K562 (cell line): ENCODE results near the gene BOLA3. TPM values are rescaled to one million over a fixed set of nuclear protein-coding genes. Genes with fewer than 3 reads are reported as not detected.
"Not testable (repeated sequence)": the region's sequence is repeated elsewhere in the genome, so short reads cannot be mapped to it uniquely, and the experiment has no call there.

Source experiments
- ATAC-seq: fragments of 200-7000 bp; cut with Tn5 transposase; 3 replicates; pipeline ENCODE4 v1.9.1; 2020; ENCODE audit warnings: moderate library complexity
- BruUV-seq: library from RNA; stranded (reverse); fragments of 400-500 nt; replicated peaks from 2 replicates; lab custom pipeline; 2021; lab: Mats Ljungman, UMichigan
- CTCF ChIA-PET: fragments of 300-600 bp; formaldehyde crosslinking; extraction: SDS; loops from one replicate; lab custom pipeline; 2021; ENCODE audit warnings: low intra/inter-chr PET ratio; lab: Yijun Ruan, JAX
- POLR2A ChIA-PET: fragments of 300-600, 350-650 bp; sonication (Branson Sonifier 250); formaldehyde crosslinking; extraction: SDS; loops from one replicate; lab custom pipeline; 2021; ENCODE audit warnings: antibody characterized with exemption, inconsistent platforms; lab: Yijun Ruan, JAX
- DNase-seq, 4 experiments: peaks; one replicate each; pipeline versions ENCODE4 v3.0.0 to v3.0.0-alpha.2; 2011 to 2018; ENCODE audit warnings: low spot score in 3 of 4, mixed read lengths in 3 of 4; ENCODE audit errors: extremely low read depth in 1 of 4
- FAIRE-seq: peaks from 2 replicates; lab custom pipeline; 2011; peaks lifted over from hg19 to GRCh38; lab: Jason Lieb, UNC
- H2AFZ ChIP-seq: 2 replicates; pipeline ENCODE4 v1.6.0; 2011; ENCODE audit warnings: low read depth, low read length, control low read depth, inconsistent platforms
- H3K27ac ChIP-seq: fragments of 200-600 bp; 3 replicates; pipeline ENCODE4 v1.8.0; 2011; ENCODE audit warnings: low read depth, mild to moderate bottlenecking, control low read depth, inconsistent platforms, low read length, moderate library complexity, mixed read lengths; ENCODE audit errors: extremely low read depth
- H3K27me3 ChIP-seq, 2 experiments: fragments of 300-600 bp in 1 of 2; 2 replicates in 1 of 2; 3 replicates in 1 of 2; pipeline versions ENCODE4 v1.6.0 to v1.8.0; 2011; ENCODE audit warnings: inconsistent platforms in 2 of 2, low read length in 2 of 2, mild to moderate bottlenecking in 1 of 2, mixed read lengths in 1 of 2, moderate library complexity in 1 of 2; ENCODE audit not compliant: control insufficient read depth in 2 of 2, insufficient read depth in 2 of 2
- H3K36me3 ChIP-seq: fragments of 300-600 bp; 3 replicates; pipeline ENCODE4 v1.8.0; 2011; ENCODE audit warnings: mild to moderate bottlenecking, low read length, inconsistent platforms; ENCODE audit not compliant: control insufficient read depth, insufficient read depth
- H3K4me1 ChIP-seq, 2 experiments: fragments of 200-600 bp in 1 of 2; replicated peaks in 1 of 2; 2 replicates in 1 of 2; 3 replicates in 1 of 2; pipeline versions ENCODE4 v1.5.1 to v1.8.0; 2011; ENCODE audit warnings: inconsistent platforms in 2 of 2, low read length in 2 of 2, mild to moderate bottlenecking in 1 of 2, mixed read lengths in 1 of 2, moderate library complexity in 1 of 2; ENCODE audit not compliant: control insufficient read depth in 2 of 2, insufficient read depth in 2 of 2
- H3K4me2 ChIP-seq: 2 replicates; pipeline ENCODE4 v1.6.1; 2011; ENCODE audit warnings: low read length, control low read depth, inconsistent platforms, mixed read lengths; ENCODE audit not compliant: insufficient read depth
- H3K4me3 ChIP-seq: fragments of 200-600 bp; sonication (generic), shearing (Covaris generic); 2 replicates; pipeline ENCODE4 v1.5.1; 2016; ENCODE audit warnings: control low read depth, inconsistent platforms
- H3K79me2 ChIP-seq: fragments of 200-600 bp; 3 replicates; pipeline ENCODE4 v1.8.0; 2011; ENCODE audit warnings: low read length, inconsistent platforms; ENCODE audit not compliant: control insufficient read depth, insufficient read depth
- H3K9ac ChIP-seq, 2 experiments: 2 replicates each; pipeline versions ENCODE4 v1.6.0 to v1.6.1; 2011; ENCODE audit warnings: low read depth in 2 of 2, low read length in 2 of 2, control low read depth in 1 of 2, inconsistent platforms in 1 of 2, mild to moderate bottlenecking in 1 of 2, mixed read lengths in 1 of 2; ENCODE audit not compliant: insufficient read depth in 1 of 2
- H3K9me1 ChIP-seq: one replicate; pipeline ENCODE4 v1.6.0; 2011; ENCODE audit warnings: inconsistent platforms, mild to moderate bottlenecking, low read length, moderate library complexity; ENCODE audit not compliant: control insufficient read depth, insufficient read depth
- H3K9me3 ChIP-seq: replicated peaks from 2 replicates; pipeline ENCODE4 v1.5.1; 2011; ENCODE audit warnings: low read depth, low read length, inconsistent platforms; ENCODE audit not compliant: control insufficient read depth, insufficient read depth
- H4K20me1 ChIP-seq: replicated peaks from 2 replicates; pipeline ENCODE4 v1.6.1; 2011; ENCODE audit warnings: low read length, inconsistent platforms, mixed read lengths; ENCODE audit not compliant: control insufficient read depth, insufficient read depth
- BRD4 ChIP-seq: fragments of 200-600 bp; sonication (generic); IDR thresholded peaks from 2 replicates; pipeline ENCODE4 v1.6.1; 2017; ENCODE audit warnings: inconsistent platforms
- CBX2 ChIP-seq: fragments of 200-600 bp; sonication (generic); IDR thresholded peaks from one replicate; pipeline ENCODE4 v1.6.1; 2012; ENCODE audit warnings: mild to moderate bottlenecking, low read length, inconsistent platforms; ENCODE audit not compliant: insufficient read depth, poor library complexity, severe bottlenecking
- ELF2 ChIP-seq: fragments of 250-450 bp; sonication (Bioruptor Pico); IDR thresholded peaks from 2 replicates; pipeline ENCODE4 v1.5.0; 2021; ENCODE audit warnings: mild to moderate bottlenecking
- MED1 ChIP-seq: sonication (generic); formaldehyde crosslinking; IDR thresholded peaks from 2 replicates; pipeline ENCODE4 v1.8.1; 2023; ENCODE audit warnings: missing genetic modification reagents, borderline replicate concordance
- RBM22 ChIP-seq: fragments of 200-400 bp; formaldehyde crosslinking; IDR thresholded peaks from 2 replicates; pipeline ENCODE4 v1.6.1; 2018; ENCODE audit warnings: low read length, low read depth; ENCODE audit not compliant: poor library complexity, severe bottlenecking
- U2AF1 ChIP-seq: fragments of 200-400 bp; formaldehyde crosslinking; optimal IDR thresholded peaks from 2 replicates; pipeline ENCODE3; 2017; ENCODE audit warnings: mild to moderate bottlenecking, low read depth, low read length, moderate library complexity
- YY1 ChIP-seq, 3 experiments: IDR thresholded peaks; 2 replicates each; pipeline ENCODE4 v1.6.1; 2011; ENCODE audit warnings: low read length in 2 of 3, mild to moderate bottlenecking in 2 of 3, moderate library complexity in 2 of 3, borderline replicate concordance in 1 of 3, control low read depth in 1 of 3, low read depth in 1 of 3; ENCODE audit not compliant: insufficient read depth in 3 of 3, insufficient replicate concordance in 2 of 3, control insufficient read depth in 1 of 3, insufficient read length in 1 of 3; ENCODE audit errors: extremely low read depth in 1 of 3
- WGBS: fragments of 100-300 bp; shearing (Covaris generic); methylation state at CpG from one replicate; pipeline ENCODE4 v1.1.6; 2016; ENCODE audit warnings: low coverage, mixed read lengths; ENCODE audit not compliant: insufficient coverage; ENCODE audit errors: missing lambda C conversion rate; 5-methylcytosine and 5-hydroxymethylcytosine counted together
- in situ Hi-C: fragments of 300-500 bp; cut with MboI; formaldehyde crosslinking; loops from 4 replicates; pipeline ENCODE4 v1.15.0; 2018; ENCODE audit warnings: inconsistent platforms, mixed read lengths
- intact Hi-C: fragments of 100-400 bp; cut with micrococcal nuclease; formaldehyde crosslinking; loops from 2 replicates; pipeline ENCODE4 v1.14.2; 2022
- polyA plus RNA-seq, 8 experiments: library from polyadenylated mRNA; depleted of rRNA in 4 of 8; stranded (reverse) in 5 of 8; unstranded in 3 of 8; fragments of >200 nt; fragmentation: Nextera tagmentation in 2 of 8; fragmentation: Illumina TruSeq in 1 of 8; extraction: Ambion mirVana in 2 of 8; extraction: Trizol in 1 of 8; gene quantifications; 2 replicates each; pipeline versions ENCODE4 v1.2.1 to v1.2.3, GENCODE V29; 2011 to 2014; ENCODE audit warnings: inconsistent platforms in 1 of 8, missing spikeins in 1 of 8
- total RNA-seq, 7 experiments: library from RNA; depleted of rRNA in 6 of 7; stranded (reverse); fragments of >200 nt in 6 of 7; fragmentation: Illumina TruSeq in 2 of 7; extraction: Trizol in 2 of 7; gene quantifications; 2 replicates each; pipeline versions ENCODE4 v1.2.1 to v1.2.3, GENCODE V29; 2011 to 2021; ENCODE audit warnings: low replicate concordance in 1 of 7
- TF ChIP-seq, protein P1 (sequence below): fragments of 250-450 bp; sonication (Bioruptor Pico); IDR thresholded peaks from 2 replicates; pipeline ENCODE4 v1.5.0; 2021; ENCODE audit warnings: mild to moderate bottlenecking, borderline replicate concordance

Gene BOLA3
- total and polyA plus RNA-seq, 9 of the 15 experiments (the other 6 are each of a cell fraction or from before 2014, with no cell fraction given): 149 to 619 (median 255) TPM

DNA sequence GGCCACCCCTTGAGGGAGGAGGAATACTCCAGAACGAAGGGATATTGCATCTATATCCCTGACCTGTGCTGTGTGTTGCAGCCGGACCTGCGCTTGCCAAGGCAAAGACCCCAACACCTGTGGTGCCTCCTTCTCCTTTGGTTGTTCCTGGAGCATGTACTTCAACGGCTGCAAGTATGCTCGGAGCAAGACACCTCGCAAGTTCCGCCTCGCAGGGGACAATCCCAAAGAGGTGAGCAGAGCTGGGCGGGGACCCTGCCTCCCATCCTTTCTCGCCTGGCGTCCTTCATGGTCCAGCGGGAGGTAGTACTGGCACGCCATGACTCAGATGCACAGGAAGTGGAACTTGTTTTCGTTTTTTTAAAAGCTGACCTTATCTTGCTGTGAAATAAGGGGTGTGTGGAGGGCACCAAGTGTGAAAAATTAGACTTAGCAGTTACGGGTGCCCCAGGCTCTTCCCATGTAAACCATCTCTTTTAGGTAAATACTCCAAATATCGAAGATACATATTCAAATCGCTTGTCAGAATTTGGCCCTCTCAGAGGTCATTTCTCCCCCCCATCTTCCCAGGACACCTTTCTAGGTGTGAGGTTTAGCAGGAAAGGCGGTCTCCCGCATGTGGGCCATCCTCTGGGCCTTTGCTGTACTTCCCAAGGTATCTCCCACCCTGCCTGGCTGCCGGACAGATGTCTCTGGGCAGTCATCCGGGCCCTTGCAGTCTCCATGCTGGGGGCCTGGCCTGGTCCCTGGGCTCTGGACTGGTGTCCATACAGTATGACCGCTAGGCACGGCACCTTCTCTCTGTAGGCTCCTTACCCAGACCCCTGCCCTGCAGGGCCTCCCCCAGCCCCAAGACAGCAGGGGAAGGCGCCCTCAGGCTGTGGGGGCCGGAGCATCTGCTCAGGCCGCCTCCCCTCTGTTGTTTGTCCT, 57.6 kb downstream of the BOLA3 start (continued):
- TF ChIP-seq, protein P1, sequence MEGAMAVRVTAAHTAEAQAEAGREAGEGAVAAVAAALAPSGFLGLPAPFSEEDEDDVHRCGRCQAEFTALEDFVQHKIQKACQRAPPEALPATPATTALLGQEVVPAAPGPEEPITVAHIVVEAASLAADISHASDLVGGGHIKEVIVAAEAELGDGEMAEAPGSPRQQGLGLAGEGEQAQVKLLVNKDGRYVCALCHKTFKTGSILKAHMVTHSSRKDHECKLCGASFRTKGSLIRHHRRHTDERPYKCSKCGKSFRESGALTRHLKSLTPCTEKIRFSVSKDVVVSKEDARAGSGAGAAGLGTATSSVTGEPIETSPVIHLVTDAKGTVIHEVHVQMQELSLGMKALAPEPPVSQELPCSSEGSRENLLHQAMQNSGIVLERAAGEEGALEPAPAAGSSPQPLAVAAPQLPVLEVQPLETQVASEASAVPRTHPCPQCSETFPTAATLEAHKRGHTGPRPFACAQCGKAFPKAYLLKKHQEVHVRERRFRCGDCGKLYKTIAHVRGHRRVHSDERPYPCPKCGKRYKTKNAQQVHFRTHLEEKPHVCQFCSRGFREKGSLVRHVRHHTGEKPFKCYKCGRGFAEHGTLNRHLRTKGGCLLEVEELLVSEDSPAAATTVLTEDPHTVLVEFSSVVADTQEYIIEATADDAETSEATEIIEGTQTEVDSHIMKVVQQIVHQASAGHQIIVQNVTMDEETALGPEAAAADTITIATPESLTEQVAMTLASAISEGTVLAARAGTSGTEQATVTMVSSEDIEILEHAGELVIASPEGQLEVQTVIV (CRISPR knock-in tag): no peak
- TF ChIP-seq BRD4 (no peak), RBM22 (no peak), CBX2 (no peak), MED1 (CRISPR knock-in tag) (no peak), U2AF1 (no peak), YY1 (IDR thresholded peaks at IDR 0.05; ENCODE audit: borderline replicate concordance in 1 of 3, control insufficient read depth in 1 of 3, extremely low read depth in 1 of 3, insufficient read depth in 3 of 3, insufficient read length in 1 of 3, insufficient replicate concordance in 2 of 3, low read depth in 1 of 3, low read length in 2 of 3) (no peak), ELF2 (CRISPR knock-in tag) (no peak)

DNA sequence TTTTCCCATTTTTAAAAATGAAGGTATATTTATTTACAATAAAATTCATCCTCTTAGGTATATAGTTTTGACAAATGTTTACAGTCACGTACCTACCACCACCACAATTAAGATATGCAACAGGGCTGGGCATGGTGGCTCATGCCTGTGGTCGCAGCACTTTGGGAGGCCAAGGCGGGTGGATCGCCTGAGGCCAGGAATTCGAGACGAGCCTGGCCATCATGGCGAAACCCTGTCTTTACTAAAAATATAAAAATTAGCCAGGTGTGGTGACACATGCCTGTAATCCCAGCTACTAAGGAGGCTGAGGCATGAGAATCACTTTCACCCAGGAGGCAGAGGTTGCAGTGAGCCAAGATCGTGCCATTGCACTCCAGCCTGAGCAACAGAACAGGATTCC, 59.0 kb downstream of the BOLA3 start:
- intact Hi-C loops, in situ Hi-C loops, ATAC-seq, BruUV-seq, DNase-seq, POLR2A ChIA-PET, H3K27ac ChIP-seq, H3K27me3 ChIP-seq, H3K4me1 ChIP-seq, H3K4me2 ChIP-seq, H3K79me2 ChIP-seq, H3K9ac ChIP-seq, FAIRE-seq, H3K4me3 ChIP-seq, H3K9me1 ChIP-seq, CTCF ChIA-PET, H3K9me3 ChIP-seq, H4K20me1 ChIP-seq, H2AFZ ChIP-seq: not testable (repeated sequence)
- 95% methylated on average over 8 of the region's 8 CpGs for WGBS
- H3K36me3 ChIP-seq: peaks cover 64% of the 10 kb centered on the region; the same call in 2 of the 3 replicates
